Activated T-helper 1 cell treated with anti-CD3 and anti-CD28 coated beads, Interleukin-2, amount 50 U/mL, for 16 hours (primary cell): Measurements from ENCODE around the gene EPHB1.

Experiments used
- DNase-seq, 2 donors: peaks; one replicate each; pipeline ENCODE4 v3.0.0-alpha.2; 2020; ENCODE audit warnings: low read depth in 1 of 2, low spot score in 1 of 2

EPHB1 gene

DNA sequence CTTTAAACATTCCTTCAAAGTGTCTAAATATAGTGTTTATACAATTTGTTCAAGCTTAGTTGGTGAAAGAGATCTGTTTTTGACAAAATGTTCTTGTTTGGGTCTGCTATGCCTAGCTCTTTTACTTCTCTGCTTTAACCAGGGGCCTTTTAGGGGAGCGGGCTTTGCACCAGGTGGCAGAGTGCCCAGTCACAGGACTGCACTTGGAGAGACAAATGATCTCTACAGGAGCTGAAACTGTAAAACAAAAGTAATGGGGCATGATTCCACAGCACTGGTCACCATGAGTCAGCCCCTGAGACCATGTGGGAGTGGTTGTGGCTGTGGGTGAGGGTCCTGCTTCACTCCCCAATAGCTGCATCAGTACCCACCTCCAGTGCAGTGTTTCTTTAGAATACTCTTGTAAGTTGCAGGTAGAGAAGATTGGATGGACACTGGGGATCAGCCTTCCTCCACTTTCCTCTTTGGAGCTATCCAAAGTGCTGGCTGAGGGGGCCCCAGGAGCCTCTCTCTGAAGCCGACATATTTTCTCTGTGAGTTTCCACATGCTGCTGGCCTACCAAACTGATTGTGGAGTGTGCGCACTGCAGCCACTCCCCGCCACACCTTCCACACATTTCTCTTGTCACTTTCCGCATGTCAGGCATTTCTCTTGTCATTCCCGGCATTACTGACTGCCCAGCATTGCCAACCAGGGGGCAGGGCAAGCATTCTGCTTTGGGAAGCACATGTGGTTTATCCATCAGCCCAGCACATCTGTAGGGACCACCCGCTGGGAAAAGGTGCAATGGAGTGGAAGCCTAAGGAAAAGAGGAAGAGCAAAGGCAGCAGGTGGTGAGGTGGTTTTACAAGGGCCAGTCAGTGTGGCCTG, 110.0 kb downstream of the EPHB1 start:
- DNase-seq, result no peak

- no peak for DNase-seq
Measured at GRCh38 chr3:134905647-134905935, 110.5 kb downstream of the EPHB1 start.

DNA sequence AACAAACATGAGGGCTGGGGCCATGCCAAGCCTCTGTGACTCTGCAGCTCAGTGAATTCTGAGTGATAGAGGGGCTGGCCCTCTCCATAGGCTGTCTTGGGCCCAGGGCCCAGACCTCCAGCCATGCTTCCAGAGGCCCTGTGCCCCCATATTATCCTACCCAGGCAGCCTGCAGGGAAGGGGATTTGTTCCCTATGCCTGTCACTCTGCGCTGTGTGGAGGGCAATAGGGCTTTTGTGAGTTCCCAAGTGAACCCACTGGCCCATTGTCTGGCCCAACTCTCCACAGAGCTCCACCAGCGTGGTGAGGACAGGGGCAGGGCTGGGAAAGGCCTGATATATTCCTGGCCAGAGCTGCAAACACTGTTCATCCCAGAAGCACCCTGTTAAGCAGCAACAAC, 113.2 kb downstream of the EPHB1 start:
- no peak for DNase-seq

GRCh38 chr3:134910026-134910425, 115.0 kb downstream of the EPHB1 start:
- DNase-seq, result no peak

GRCh38 chr3:134911586-134912548, 116.8 kb downstream of the EPHB1 start:
- no peak for DNase-seq

- DNase-seq, result no peak
Measured at GRCh38 chr3:134916276-134916961, 121.4 kb downstream of the EPHB1 start.

GRCh38 chr3:134917631-134918030, 122.6 kb downstream of the EPHB1 start:
- no peak for DNase-seq

DNA sequence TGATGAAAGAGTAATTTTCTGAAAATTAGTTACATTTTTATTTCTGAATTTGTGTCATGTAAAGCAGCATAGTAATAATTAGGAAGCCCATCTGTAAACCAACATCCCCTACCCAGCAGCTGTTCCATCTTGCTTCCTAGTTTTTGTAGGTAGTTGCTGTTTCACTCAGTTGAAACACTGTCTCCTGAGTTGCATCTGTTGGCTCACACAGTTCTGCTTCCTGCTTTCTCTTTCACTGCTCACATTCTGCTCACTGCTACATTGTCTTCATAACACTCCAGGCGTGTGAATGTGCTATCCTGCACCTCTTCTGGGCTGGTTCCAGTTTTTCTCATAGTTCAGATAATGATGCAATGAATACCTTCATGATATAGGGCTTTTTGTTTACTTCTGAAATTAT, 123.4 kb downstream of the EPHB1 start:
- no peak for DNase-seq

- no peak for DNase-seq
Measured at GRCh38 chr3:134922101-134922500, 127.0 kb downstream of the EPHB1 start.

GRCh38 chr3:134922866-134923265, 127.8 kb downstream of the EPHB1 start:
- no peak for DNase-seq

GRCh38 chr3:134923286-134923685, 128.2 kb downstream of the EPHB1 start:
- DNase-seq, result no peak

DNA sequence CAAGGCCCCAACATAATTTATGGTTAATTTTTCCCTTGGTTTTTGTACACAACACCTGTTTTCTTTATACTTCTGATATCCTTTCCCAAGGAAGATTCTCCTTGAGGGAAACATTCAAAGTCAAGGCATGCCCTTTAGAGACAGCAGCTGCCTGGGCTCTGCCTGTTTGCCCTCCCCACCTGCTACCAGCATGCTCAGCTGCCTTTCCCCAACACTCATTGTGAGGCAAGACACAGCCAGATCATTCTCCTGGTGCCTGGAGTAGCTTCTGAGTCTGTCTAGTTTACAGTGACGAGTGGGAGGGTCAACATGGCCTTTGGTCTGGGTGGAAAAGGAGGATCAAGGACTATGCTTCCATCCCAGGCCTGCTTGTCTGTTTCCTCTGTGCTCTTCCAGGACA, 132.5 kb downstream of the EPHB1 start:
- DNase-seq, result no peak

GRCh38 chr3:134928392-134928791, 133.3 kb downstream of the EPHB1 start:
- DNase-seq, result no peak

DNA sequence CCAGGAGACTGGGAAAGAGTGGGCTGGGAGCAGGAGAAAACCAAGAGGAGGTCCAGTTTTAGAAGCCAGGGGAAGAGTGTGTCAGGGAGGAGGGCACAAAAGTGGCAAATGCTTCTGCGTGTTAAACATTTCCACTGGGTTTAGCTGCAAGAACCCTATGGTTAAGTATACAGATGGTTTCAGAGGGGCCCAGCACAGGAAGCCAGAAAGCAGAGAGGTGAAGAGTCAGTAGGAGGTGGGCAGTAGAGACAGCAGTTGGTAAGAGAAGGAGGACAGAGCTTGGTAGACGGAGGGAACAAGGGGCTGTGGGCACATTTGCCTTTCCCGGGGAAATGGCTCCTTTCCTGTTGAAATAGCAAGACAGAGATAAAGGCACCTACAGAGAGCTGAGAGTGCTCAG, 133.8 kb downstream of the EPHB1 start:
- DNase-seq, result no peak

- DNase-seq, result no peak
Measured at GRCh38 chr3:134929976-134930375, 134.9 kb downstream of the EPHB1 start.

- DNase-seq, result no peak
Measured at GRCh38 chr3:134931045-134931785, 136.2 kb downstream of the EPHB1 start.

DNA sequence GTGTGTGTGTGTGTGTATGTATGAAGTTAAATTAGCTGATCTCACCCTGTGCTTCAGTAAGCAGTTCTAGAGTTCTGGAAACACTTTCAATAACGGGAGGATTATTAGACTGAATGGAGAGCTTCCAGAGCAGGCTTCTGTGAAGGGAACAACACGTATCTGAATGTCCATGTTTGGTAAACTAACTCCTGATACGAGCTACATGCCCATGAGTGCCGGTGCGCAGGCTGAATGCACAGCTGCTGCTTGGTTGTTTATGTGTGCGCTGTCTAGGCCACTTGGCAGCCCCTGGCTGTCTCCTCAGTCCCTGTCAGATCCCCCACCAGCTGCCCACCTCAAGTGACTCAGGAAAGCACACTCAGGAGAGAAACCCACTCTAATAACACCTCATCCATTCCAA, 137.0 kb downstream of the EPHB1 start:
- DNase-seq, result no peak

- DNase-seq, result no peak
Measured at GRCh38 chr3:134933997-134934396, 138.9 kb downstream of the EPHB1 start.

DNA sequence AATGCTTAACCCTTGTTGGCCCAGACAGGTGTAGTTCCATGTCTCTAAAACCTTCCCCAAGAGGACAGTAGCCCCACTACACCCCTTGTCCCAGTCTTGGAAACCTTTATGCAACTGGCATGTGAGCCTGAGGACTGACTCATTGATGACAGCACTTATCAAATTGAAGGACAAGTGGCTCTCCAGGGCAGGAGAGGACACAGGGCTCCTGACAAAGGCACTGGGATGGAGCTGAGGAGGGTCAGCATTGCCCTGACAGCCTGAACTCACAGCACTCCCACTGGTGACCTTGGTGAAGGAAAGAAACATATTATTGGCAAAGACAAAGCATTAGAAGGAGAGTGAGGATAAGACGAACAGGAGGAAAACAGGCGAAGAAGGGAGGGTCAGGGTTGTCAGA, 139.9 kb downstream of the EPHB1 start:
- DNase-seq, result no peak

DNA sequence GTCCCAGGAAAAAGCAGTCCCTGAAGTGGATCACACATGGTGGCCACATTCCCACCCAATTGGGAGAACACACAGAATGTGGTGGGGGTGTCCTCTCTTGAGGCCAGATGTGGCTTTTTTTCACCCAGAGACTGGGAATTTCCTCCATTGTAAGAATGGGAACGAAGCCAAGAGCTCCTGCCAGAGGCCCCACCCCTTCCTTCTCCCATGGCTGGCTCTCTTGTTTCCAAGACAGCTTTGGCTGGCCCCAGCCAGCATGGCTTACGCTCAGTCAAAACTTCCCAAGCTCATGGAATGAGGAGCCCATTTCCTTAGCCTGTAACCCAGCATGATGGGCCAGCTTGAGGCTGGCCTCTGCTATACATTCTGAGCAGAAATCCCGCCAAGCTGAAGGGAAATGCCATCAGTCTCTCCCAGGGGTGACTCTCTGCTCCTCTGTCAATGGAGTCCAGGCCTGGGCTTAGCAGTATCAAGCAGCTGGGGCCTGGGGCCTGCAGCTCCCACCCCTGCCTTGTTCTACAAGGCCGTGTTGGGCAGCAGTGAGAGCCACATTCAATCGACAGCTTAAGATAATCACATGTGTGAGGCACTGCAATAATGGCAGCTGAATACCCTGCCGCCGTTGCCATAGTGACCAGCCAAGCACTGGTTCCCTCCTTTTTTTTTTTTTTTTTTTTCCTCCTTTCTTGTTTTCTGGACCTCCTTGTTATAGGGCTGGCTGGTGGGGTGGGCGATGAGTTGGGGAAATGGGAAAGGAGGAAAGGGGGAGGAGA, 142.4 kb downstream of the EPHB1 start:
- DNase-seq, result no peak
